AG09309 (cell line): ENCODE measurements around the gene VWA3A.

Experiments
- DNase-seq: peaks from one replicate; pipeline ENCODE4 v3.0.0-alpha.2; 2010; ENCODE audit warnings: low read depth
- H3K4me3 ChIP-seq: 2 replicates; pipeline ENCODE4 v1.5.1; 2011; ENCODE audit warnings: mild to moderate bottlenecking, low read depth, low read length, moderate library complexity; ENCODE audit not compliant: control insufficient read depth
- CTCF ChIP-seq: IDR thresholded peaks from 2 replicates; pipeline ENCODE4 v1.5.1; 2011; ENCODE audit warnings: mild to moderate bottlenecking, low read depth, low read length, inconsistent platforms; ENCODE audit not compliant: insufficient read depth, control insufficient read depth; ENCODE audit errors: missing control alignments

The VWA3A gene

GRCh38 chr16:22183335-22183734, 91.0 kb downstream of the VWA3A start:
- H3K4me3 ChIP-seq = no peak overlapping the region
- no peak for TF ChIP-seq CTCF
- no peak for DNase-seq

- peak; percentile 33 for TF ChIP-seq CTCF
- no peak overlapping the region for H3K4me3 ChIP-seq
- no peak for DNase-seq
Measured at GRCh38 chr16:22183901-22184614, 91.7 kb downstream of the VWA3A start.

GRCh38 chr16:22184615-22184968, 92.3 kb downstream of the VWA3A start:
- H3K4me3 ChIP-seq = no peak overlapping the region
- TF ChIP-seq CTCF = no peak
- DNase-seq = no peak

GRCh38 chr16:22186517-22186916, 94.2 kb downstream of the VWA3A start:
- DNase-seq = no peak
- TF ChIP-seq CTCF = peak; percentile 15
- H3K4me3 ChIP-seq = no peak overlapping the region

- TF ChIP-seq CTCF = no peak
- H3K4me3 ChIP-seq = no peak overlapping the region
- no peak for DNase-seq
Measured at GRCh38 chr16:22188267-22188594, 95.9 kb downstream of the VWA3A start.

GRCh38 chr16:22188595-22189442, 96.5 kb downstream of the VWA3A start:
- no peak overlapping the region for H3K4me3 ChIP-seq
- peak; percentile 90 for TF ChIP-seq CTCF
- DNase-seq = peak; percentile 86
